Body of pancreas (tissue), 4 donors: Measurements from ENCODE around the gene ARHGAP29.

Source experiments
- POLR2A ChIP-seq, 3 donors: fragments of 450-650 bp; IDR thresholded peaks; one replicate each; pipeline ENCODE4 v1.6.1; 2016; ENCODE audit warnings: antibody characterized with exemption in 3 of 3, mild to moderate bottlenecking in 2 of 3
- TF ChIP-seq, protein P1 (sequence below), 7 experiments: fragments of 450-650 bp in 4 of 7; fragments of 200-600 bp in 3 of 7; sonication (generic) in 3 of 7; IDR thresholded peaks; one replicate each; pipeline ENCODE4 v1.5.1; 2016 to 2019; ENCODE audit warnings: antibody characterized with exemption in 7 of 7

GRCh38 chr1:94257444-94257843, 20.1 kb upstream of the ARHGAP29 start:
- TF ChIP-seq, protein P1, sequence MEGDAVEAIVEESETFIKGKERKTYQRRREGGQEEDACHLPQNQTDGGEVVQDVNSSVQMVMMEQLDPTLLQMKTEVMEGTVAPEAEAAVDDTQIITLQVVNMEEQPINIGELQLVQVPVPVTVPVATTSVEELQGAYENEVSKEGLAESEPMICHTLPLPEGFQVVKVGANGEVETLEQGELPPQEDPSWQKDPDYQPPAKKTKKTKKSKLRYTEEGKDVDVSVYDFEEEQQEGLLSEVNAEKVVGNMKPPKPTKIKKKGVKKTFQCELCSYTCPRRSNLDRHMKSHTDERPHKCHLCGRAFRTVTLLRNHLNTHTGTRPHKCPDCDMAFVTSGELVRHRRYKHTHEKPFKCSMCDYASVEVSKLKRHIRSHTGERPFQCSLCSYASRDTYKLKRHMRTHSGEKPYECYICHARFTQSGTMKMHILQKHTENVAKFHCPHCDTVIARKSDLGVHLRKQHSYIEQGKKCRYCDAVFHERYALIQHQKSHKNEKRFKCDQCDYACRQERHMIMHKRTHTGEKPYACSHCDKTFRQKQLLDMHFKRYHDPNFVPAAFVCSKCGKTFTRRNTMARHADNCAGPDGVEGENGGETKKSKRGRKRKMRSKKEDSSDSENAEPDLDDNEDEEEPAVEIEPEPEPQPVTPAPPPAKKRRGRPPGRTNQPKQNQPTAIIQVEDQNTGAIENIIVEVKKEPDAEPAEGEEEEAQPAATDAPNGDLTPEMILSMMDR (IDR thresholded peaks at IDR 0.05): no peak
- TF ChIP-seq POLR2A (IDR thresholded peaks at IDR 0.05): no peak
